GM18517 (cell line): ENCODE measurements around the gene ERGIC3.

Source experiments
- ATAC-seq: cut with Tn5 transposase; IDR thresholded peaks from one replicate; pipeline ENCODE4 v1.9.1; 2021; ENCODE audit warnings: mild to moderate bottlenecking, moderate library complexity; ENCODE audit not compliant: unreplicated experiment

Gene ERGIC3

GRCh38 chr20:35595456-35595855 is 53.6 kb downstream of the ERGIC3 start:
- no peak for ATAC-seq

DNA sequence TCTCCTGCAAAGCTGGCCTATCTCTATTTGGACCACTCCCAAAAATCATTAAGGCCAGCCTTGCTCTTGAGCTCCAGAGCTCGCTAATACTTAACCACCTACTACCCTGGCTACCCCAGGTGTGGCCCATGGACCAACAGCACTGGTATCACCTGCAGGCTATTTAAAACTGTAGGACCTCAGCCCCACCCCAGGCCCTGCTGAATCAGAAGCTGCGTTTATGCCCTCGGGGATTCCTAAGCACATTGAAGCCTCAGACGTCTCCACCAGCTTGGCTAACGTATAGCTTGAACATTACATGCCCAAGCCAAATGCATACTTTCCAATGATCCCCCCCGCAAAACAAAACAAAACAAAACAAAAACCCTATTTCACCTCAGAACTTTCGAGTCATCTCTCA is 54.0 kb downstream of the ERGIC3 start:
- no peak for ATAC-seq

DNA sequence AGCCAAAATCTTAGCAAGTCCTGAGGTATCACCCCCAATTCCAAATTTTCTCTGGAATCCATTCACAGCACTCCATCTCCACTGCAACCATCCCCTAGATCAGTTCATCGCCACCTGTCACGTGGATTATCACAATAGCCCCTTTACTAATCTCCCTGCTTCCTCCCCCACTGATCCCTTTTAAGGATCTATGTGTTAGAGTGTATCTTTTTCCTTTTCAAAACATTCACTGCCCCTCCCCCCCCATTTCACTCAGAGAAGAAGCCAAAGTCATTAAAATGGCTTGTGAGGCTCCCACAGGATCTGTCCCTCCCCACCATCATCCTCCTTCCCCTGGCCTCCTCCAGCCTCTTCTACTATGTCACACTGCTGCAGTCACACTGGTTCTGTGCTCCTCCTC is 55.3 kb downstream of the ERGIC3 start:
- ATAC-seq = no peak

- no peak for ATAC-seq
These were observed 56.6 kb downstream of the ERGIC3 start for GRCh38 chr20:35598476-35598875.

GRCh38 chr20:35598899-35599775 is 57.3 kb downstream of the ERGIC3 start:
- no peak for ATAC-seq

DNA sequence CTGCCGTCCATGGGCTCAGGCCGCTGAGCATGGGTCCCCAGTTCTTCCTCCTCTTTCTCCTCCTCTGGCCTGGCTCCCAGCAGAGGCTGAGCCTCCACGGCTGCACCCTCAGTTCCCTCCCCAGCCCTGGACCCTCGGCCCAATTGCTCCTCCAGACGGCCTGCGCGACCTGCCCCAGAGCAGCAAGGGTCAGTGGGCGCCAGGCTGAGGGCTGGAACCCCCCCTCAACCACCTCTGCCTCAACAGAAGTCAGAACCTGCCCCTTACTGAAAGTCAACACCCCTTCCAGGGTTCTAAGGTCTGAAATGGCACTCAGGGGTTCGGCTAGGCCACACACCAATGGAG is 57.9 kb downstream of the ERGIC3 start:
- ATAC-seq = no peak

- ATAC-seq = no peak
These were observed 58.5 kb downstream of the ERGIC3 start for GRCh38 chr20:35600176-35600992.

- ATAC-seq = no peak
These were observed 59.4 kb downstream of the ERGIC3 start for GRCh38 chr20:35600993-35601973.

DNA sequence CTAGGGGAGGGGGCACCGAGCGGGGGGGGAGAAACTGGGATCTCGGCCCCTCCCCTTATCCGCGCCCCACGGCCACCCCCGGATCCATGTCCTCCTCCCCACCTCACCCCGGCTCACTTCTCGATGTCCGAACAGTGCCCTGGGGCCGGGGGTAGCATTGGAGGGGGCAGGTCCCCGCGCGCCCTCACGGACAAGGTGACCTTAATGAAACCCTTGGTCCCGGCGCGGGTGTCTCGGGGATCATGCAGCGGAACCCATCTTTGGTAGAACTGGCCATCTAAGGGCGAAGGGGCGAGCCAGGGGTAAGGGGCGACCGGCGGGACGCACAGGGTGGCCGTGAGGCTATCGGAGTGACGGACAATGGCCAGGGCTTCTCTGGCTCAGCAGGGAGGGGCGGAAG is 60.1 kb downstream of the ERGIC3 start:
- ATAC-seq = no peak

GRCh38 chr20:35602851-35603495 is 61.1 kb downstream of the ERGIC3 start:
- no peak for ATAC-seq

GRCh38 chr20:35603695-35604448 is 62.0 kb downstream of the ERGIC3 start:
- ATAC-seq = no peak

GRCh38 chr20:35604449-35604747 is 62.5 kb downstream of the ERGIC3 start:
- ATAC-seq = no peak

- no peak for ATAC-seq
These were observed 64.2 kb downstream of the ERGIC3 start for GRCh38 chr20:35606127-35606526.
